Gastroesophageal sphincter (tissue), 4 donors: ENCODE results near the gene HSD17B14. TPM values are rescaled to one million over a fixed set of nuclear protein-coding genes. Genes with fewer than 3 reads are reported as not detected.
"Not testable (repeated sequence)": the region's sequence is repeated elsewhere in the genome, so short reads cannot be mapped to it uniquely, and the experiment has no call there.

Experiments
- ATAC-seq: fragments of 150-250 bp; one replicate; pipeline ENCODE4 v1.9.1; 2016; ENCODE audit warnings: mild to moderate bottlenecking, moderate library complexity
- H3K27ac ChIP-seq, 4 donors: fragments of 200-600 bp; sonication (generic) in 3 of 4; 1 replicate in 3 of 4; 2 replicates in 1 of 4; pipeline ENCODE4 v1.5.1; 2016 to 2019
- H3K27me3 ChIP-seq: fragments of 200-600 bp; sonication (generic); one replicate; pipeline ENCODE4 v1.5.1; 2019
- H3K36me3 ChIP-seq, 2 donors: fragments of 200-600 bp; sonication (generic); one replicate each; pipeline ENCODE4 v1.5.1; 2019; ENCODE audit warnings: control low read depth in 1 of 2
- H3K4me1 ChIP-seq, 3 donors: fragments of 200-600 bp; sonication (generic); 1 replicate in 2 of 3; 2 replicates in 1 of 3; pipeline ENCODE4 v1.5.1; 2016 to 2019; ENCODE audit warnings: control low read depth in 2 of 3
- H3K4me3 ChIP-seq, 2 donors: fragments of 200-600 bp; sonication (generic); one replicate each; pipeline ENCODE4 v1.5.1; 2019; ENCODE audit warnings: mild to moderate bottlenecking in 1 of 2, moderate library complexity in 1 of 2
- H3K9me3 ChIP-seq, 3 donors: fragments of 200-600 bp; sonication (generic); one replicate each; pipeline ENCODE4 v1.5.1; 2017 to 2019; ENCODE audit warnings: control low read depth in 2 of 3
- EP300 ChIP-seq: sonication (generic); formaldehyde crosslinking; IDR thresholded peaks from one replicate; pipeline ENCODE4 v1.6.1; 2017; ENCODE audit warnings: antibody characterized with exemption, mild to moderate bottlenecking
- POLR2A ChIP-seq, 2 donors: fragments of 450-650 bp; IDR thresholded peaks; one replicate each; pipeline ENCODE4 v1.6.1; 2017; ENCODE audit warnings: antibody characterized with exemption in 2 of 2, mild to moderate bottlenecking in 2 of 2, moderate library complexity in 1 of 2
- POLR2AphosphoS5 ChIP-seq: sonication (generic); formaldehyde crosslinking; IDR thresholded peaks from one replicate; pipeline ENCODE4 v1.6.1; 2017; ENCODE audit warnings: antibody characterized with exemption
- WGBS, 2 donors: methylation state at CpG; one replicate each; pipeline ENCODE4 v1.1.5; 2018; ENCODE audit warnings: low coverage in 1 of 2; 5-methylcytosine and 5-hydroxymethylcytosine counted together
- total RNA-seq, 4 donors: library from RNA; depleted of rRNA; stranded (reverse); fragments of >200 nt; gene quantifications; one replicate each; pipeline ENCODE4 v1.1.0, GENCODE V29; 2016
- TF ChIP-seq, protein P1 (sequence below), 4 experiments: fragments of 200-600 bp in 2 of 4; fragments of 450-650 bp in 2 of 4; sonication (generic) in 1 of 4; IDR thresholded peaks; one replicate each; pipeline ENCODE4 v1.5.1; 2017 to 2019; ENCODE audit warnings: antibody characterized with exemption in 4 of 4, mild to moderate bottlenecking in 2 of 4, moderate library complexity in 2 of 4

The HSD17B14 gene
- total RNA-seq, 4 donors from 2014 or later, result 5.3 to 12.5 (median 8.2) TPM

DNA sequence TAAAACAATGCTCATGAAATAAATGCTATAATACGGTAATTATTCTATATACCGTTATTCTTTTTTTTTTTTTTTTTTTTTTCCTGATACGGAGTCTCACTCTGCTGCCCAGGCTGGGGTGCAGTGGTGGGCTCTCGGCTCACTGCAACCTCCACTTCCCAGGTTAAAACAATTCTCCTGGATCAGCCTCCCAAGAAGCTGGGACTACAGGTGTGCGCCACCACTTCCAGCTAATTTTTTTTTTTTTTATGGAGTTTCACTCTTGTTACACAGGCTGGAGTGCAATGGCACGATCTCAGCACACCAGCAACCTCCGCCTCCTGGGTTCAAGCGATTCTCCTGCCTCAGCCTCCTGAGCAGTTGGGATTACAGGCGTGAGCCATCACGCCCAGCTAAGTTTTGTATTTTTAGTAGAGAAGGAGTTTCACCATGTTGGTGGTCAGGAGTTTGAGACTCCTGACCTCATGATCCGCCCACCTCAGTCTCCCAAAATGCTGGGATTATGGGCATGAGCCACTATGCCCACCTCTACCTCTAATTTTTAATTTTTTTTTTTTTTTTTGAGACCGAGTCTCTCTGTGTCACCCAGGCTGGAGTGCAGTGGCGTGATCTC lies 42.8 kb upstream of the HSD17B14 start:
- no peaks in the 10 kb centered on the region for H3K9me3 ChIP-seq
- TF ChIP-seq POLR2AphosphoS5 (no peak), POLR2A (IDR thresholded peaks at IDR 0.05) (no peak), EP300 (no peak)
- TF ChIP-seq, protein P1, sequence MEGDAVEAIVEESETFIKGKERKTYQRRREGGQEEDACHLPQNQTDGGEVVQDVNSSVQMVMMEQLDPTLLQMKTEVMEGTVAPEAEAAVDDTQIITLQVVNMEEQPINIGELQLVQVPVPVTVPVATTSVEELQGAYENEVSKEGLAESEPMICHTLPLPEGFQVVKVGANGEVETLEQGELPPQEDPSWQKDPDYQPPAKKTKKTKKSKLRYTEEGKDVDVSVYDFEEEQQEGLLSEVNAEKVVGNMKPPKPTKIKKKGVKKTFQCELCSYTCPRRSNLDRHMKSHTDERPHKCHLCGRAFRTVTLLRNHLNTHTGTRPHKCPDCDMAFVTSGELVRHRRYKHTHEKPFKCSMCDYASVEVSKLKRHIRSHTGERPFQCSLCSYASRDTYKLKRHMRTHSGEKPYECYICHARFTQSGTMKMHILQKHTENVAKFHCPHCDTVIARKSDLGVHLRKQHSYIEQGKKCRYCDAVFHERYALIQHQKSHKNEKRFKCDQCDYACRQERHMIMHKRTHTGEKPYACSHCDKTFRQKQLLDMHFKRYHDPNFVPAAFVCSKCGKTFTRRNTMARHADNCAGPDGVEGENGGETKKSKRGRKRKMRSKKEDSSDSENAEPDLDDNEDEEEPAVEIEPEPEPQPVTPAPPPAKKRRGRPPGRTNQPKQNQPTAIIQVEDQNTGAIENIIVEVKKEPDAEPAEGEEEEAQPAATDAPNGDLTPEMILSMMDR (IDR thresholded peaks at IDR 0.05), result no peak
- ATAC-seq, result no peak
- H3K36me3 ChIP-seq, result peaks cover 0 to 55% of the 10 kb centered on the region in 2 donors
- peaks cover 0 to 47% (median 15%) of the 10 kb centered on the region in 3 donors for H3K4me1 ChIP-seq
- H3K27ac ChIP-seq, result peak overlapping the region in 2 of 4 donors; percentile 64
- no peak overlapping the region for H3K4me3 ChIP-seq
- 72 to 78% methylated on average over 4 to 8 of the region's 13 CpGs for WGBS, 2 donors
- H3K27me3 ChIP-seq, result no peaks in the 10 kb centered on the region

DNA sequence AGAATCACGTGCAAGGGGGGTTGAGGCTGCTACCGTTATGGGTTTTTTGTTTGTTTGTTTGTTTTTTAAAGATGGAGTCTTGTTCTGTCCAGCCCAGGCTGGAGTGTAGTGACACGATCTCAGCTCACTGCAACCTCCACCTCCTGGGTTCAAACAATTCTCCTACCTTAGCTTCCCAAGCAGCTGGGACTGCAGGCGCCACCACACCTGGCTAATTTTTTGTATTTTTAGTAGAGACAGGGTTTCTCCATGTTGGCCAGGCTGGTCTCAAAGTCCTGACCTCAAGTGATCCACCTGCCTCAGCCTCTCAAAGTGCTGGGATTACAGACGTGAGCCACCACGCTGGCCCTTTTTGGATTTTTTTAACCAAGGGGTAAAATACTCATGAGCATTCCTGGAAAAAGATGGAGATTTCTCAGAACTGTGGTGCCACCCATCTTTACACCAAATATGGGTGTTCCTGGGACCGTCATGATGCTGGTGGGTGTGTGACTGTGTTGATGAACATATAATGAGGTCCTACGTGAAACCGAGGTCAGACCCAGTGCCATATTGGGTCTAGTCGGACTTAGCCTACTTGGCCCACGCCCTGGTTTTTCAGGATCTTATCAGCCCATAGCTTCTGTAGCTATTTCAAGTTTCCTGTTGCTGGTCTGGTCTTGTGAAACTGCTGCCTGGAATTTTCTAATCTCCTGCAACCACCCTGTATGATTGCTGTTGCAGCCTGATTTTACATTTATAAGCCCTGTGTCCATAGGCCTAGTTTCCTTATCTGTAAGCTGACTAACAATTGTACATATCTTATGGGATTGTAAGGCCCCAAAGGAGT lies 42.1 kb upstream of the HSD17B14 start:
- Histone ChIP-seq H3K4me3 (no peak overlapping the region), H3K36me3 (peaks cover 0 to 62% of the 10 kb centered on the region in 2 donors), H3K27me3 (no peaks in the 10 kb centered on the region), H3K4me1 (peaks cover 0 to 55% (median 20%) of the 10 kb centered on the region in 3 donors), H3K9me3 (no peaks in the 10 kb centered on the region), H3K27ac (peak overlapping the region in 3 of 4 donors; percentile 64 to 95 (median 64))
- TF ChIP-seq POLR2AphosphoS5 (peak; percentile 60), POLR2A (IDR thresholded peaks at IDR 0.05) (no peak)
- 58 to 61% methylated on average over 10 to 11 of the region's 11 CpGs for WGBS, 2 donors
- ATAC-seq, result peak; percentile 17

DNA sequence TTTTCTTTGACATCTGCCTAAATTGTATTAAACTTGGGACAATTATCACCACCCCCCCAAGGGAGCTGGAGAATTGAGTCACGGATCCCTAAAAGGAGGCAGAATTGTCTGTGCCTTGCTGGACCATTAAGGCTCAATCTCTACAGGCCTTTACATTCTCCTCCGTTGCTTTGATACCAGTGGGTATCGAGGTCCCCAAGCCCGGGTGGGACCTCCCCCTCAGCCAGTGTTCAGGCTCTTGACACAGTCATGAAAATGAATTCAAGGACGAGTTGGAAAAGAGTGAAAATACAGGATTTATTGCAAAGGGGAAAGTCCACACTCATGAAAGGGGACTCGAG lies 41.5 kb upstream of the HSD17B14 start:
- TF ChIP-seq POLR2AphosphoS5 (no peak), EP300 (no peak)
- peaks cover 0 to 66% of the 10 kb centered on the region in 2 donors for H3K36me3 ChIP-seq
- H3K4me1 ChIP-seq, result peaks cover 0 to 58% (median 20%) of the 10 kb centered on the region in 3 donors
- no peaks in the 10 kb centered on the region for H3K9me3 ChIP-seq
- H3K27me3 ChIP-seq, result no peaks in the 10 kb centered on the region
- ATAC-seq, result no peak
- WGBS, 2 donors, result 87 to 88% methylated on average over 4 to 5 of the region's 6 CpGs
- no peak overlapping the region for H3K4me3 ChIP-seq
- peak overlapping the region in 3 of 4 donors; percentile 64 to 95 (median 64) for H3K27ac ChIP-seq

DNA sequence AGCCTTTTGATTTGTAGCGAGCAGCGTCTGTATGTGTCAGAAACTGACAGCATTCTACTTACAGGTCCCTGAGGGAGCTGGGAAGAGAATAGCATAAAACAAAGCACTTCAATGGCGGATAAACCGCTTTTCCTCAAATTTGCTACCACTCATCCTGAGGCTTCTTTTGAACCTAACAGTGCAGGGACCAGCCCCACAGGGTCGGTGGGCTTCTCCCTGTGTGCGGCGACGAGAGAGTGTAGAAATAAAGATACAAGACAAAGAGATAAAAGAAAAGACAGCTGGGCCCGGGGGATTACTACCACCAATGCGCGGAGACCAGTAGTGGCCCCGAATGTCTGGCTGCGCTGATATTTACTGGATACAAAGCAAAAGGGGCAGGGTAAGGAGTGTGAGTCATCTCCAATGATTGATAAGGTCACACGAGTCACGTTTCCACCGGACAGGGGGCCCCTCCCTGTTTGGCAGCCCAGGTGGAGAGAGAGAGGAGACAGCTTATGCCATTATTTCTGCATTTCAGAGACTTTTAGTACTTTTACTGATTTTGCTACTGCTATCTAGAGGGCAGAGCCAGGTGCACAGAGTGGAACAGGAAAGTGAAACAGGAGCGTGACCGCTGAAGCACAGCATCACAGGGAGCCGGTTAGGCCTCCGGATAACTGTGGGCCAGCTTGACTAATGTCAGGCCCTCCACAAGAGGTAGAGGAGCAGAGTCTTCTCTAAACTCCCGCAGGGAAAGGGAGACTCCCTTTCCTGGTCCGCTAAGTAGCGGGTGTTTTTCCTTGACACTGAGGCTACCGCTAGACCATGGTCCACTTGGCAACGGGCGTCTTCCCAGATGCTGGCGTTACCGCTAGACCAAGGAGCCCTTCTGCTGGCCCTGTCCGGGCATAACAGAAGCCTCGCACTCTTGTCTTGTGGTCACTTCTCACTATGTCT lies 40.0 kb upstream of the HSD17B14 start:
- Histone ChIP-seq H3K36me3 (peaks cover 0 to 66% of the 10 kb centered on the region in 2 donors), H3K4me3 (peak overlapping the region in 1 of 2 donors; percentile 99), H3K4me1 (peaks cover 0 to 65% (median 20%) of the 10 kb centered on the region in 3 donors), H3K27ac (peak overlapping the region; percentile 95 to 100 (median 98))
- not testable (repeated sequence) for ATAC-seq, H3K9me3 ChIP-seq, H3K27me3 ChIP-seq
- TF ChIP-seq POLR2AphosphoS5, result peak; percentile 59
- 28 to 58% methylated on average over 8 to 19 of the region's 30 CpGs for WGBS, 2 donors

DNA sequence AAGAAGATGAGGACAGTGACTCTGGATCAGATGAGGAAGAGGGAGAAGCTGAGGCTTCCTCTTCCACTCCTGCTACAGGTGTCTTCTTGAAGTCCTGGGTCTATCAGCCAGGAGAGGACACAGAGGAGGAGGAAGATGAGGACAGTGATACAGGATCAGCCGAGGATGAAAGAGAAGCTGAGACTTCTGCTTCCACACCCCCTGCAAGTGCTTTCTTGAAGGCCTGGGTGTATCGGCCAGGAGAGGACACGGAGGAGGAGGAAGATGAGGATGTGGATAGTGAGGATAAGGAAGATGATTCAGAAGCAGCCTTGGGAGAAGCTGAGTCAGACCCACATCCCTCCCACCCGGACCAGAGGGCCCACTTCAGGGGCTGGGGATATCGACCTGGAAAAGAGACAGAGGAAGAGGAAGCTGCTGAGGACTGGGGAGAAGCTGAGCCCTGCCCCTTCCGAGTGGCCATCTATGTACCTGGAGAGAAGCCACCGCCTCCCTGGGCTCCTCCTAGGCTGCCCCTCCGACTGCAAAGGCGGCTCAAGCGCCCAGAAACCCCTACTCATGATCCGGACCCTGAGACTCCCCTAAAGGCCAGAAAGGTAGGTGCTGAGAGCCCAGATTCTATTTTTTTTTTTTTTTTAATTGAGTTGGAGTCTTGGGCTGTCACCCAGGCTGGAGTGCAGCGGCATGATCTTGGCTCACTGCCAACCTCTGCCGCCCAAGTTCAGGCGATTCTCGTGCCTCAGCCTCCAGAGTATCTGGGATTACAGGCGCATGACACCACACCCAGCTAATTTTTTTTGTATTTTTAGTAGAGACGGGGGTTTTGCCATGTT lies 38.2 kb upstream of the HSD17B14 start:
- Histone ChIP-seq H3K27me3 (no peaks in the 10 kb centered on the region), H3K36me3 (peaks cover 0 to 61% of the 10 kb centered on the region in 2 donors), H3K27ac (peak overlapping the region; percentile 95 to 100 (median 98)), H3K4me1 (peaks cover 0 to 66% (median 20%) of the 10 kb centered on the region in 3 donors), H3K9me3 (no peaks in the 10 kb centered on the region), H3K4me3 (peak overlapping the region; percentile 86 to 99)
- TF ChIP-seq, protein P1 (IDR thresholded peaks at IDR 0.05), result no peak
- TF ChIP-seq POLR2AphosphoS5, result peak; percentile 3
- 11 to 14% methylated on average over 9 to 16 of the region's 17 CpGs for WGBS, 2 donors
- ATAC-seq, result no peak
